ENCODE results near the gene FTO. TPM values are rescaled to one million over a fixed set of nuclear protein-coding genes. Genes with fewer than 3 reads are reported as not detected.

The FTO gene
- total and polyA plus RNA-seq, 2 of the 13 experiments (the other 11 are each of a cell fraction or from before 2014, with no cell fraction given): 41.6 to 55.8 TPM

DNA sequence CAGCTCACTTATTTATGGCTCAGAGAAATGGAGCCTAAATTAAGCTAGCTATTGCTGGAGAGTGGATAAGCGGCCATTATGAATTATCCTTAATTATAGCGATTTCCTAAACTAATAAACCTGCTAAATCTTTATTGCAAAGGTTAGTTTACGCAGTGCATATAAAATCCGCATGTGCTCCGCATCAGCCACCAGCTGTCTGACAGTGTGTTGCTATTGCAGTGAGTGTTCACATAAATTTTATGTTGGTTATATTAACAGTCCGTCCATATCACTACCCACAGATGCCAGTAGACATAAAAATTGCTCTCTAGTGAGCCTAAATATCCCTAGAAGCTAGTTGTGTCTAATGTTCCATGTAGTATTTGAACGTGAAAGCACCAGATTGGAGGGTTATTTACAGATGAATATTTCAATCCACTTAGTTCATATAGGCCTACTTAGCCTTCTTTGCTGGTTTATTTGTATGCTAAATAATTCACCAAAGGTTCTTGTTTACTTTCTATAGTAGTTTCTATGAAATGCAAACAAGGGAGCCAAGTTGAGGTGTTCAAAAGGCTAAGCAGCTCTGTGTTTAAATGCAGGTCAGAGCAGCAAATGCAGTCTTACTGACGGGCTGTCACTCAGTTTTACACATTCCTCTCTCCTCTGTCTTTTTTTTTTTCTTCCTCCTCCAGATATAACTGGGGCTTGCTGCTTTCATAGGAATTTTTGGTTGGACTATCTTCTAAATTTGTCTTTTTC lies 363.5 kb downstream of the FTO start (continued):
- TF ChIP-seq ELF1 (CRISPR knock-in tag; IDR thresholded peaks at IDR 0.05) (no peak), SOX5 (CRISPR knock-in tag; IDR thresholded peaks at IDR 0.05; ENCODE audit: borderline replicate concordance) (0 out of 2 replicates have a peak, but pooled peaks have one; percentile 24), SNAPC2 (CRISPR knock-in tag; IDR thresholded peaks at IDR 0.05) (peak; percentile 41; the same call in 1 of the 2 replicates), TBX3 (IDR thresholded peaks at IDR 0.05; ENCODE audit: borderline replicate concordance) (peak; percentile 79; the same call in 1 of the 2 replicates), TAF15 (IDR thresholded peaks at IDR 0.05; ENCODE audit: low read depth, low read length, poor library complexity, severe bottlenecking) (no peak), FOXA1 (IDR thresholded peaks at IDR 0.05) (peak; percentile 45; the same call in 1 of the 2 replicates), FOXA1 (CRISPR knock-in tag; IDR thresholded peaks at IDR 0.05) (peak; percentile 65), TMF1 (CRISPR knock-in tag; IDR thresholded peaks at IDR 0.05; ENCODE audit: low read depth) (no peak)
- TF ChIP-seq, protein P1, sequence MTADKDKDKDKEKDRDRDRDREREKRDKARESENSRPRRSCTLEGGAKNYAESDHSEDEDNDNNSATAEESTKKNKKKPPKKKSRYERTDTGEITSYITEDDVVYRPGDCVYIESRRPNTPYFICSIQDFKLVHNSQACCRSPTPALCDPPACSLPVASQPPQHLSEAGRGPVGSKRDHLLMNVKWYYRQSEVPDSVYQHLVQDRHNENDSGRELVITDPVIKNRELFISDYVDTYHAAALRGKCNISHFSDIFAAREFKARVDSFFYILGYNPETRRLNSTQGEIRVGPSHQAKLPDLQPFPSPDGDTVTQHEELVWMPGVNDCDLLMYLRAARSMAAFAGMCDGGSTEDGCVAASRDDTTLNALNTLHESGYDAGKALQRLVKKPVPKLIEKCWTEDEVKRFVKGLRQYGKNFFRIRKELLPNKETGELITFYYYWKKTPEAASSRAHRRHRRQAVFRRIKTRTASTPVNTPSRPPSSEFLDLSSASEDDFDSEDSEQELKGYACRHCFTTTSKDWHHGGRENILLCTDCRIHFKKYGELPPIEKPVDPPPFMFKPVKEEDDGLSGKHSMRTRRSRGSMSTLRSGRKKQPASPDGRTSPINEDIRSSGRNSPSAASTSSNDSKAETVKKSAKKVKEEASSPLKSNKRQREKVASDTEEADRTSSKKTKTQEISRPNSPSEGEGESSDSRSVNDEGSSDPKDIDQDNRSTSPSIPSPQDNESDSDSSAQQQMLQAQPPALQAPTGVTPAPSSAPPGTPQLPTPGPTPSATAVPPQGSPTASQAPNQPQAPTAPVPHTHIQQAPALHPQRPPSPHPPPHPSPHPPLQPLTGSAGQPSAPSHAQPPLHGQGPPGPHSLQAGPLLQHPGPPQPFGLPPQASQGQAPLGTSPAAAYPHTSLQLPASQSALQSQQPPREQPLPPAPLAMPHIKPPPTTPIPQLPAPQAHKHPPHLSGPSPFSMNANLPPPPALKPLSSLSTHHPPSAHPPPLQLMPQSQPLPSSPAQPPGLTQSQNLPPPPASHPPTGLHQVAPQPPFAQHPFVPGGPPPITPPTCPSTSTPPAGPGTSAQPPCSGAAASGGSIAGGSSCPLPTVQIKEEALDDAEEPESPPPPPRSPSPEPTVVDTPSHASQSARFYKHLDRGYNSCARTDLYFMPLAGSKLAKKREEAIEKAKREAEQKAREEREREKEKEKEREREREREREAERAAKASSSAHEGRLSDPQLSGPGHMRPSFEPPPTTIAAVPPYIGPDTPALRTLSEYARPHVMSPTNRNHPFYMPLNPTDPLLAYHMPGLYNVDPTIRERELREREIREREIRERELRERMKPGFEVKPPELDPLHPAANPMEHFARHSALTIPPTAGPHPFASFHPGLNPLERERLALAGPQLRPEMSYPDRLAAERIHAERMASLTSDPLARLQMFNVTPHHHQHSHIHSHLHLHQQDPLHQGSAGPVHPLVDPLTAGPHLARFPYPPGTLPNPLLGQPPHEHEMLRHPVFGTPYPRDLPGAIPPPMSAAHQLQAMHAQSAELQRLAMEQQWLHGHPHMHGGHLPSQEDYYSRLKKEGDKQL (CRISPR knock-in tag; IDR thresholded peaks at IDR 0.05; ENCODE audit: low read depth): 0 out of 2 replicates have a peak, but pooled peaks have one; percentile 22
- TF ChIP-seq, protein P2, sequence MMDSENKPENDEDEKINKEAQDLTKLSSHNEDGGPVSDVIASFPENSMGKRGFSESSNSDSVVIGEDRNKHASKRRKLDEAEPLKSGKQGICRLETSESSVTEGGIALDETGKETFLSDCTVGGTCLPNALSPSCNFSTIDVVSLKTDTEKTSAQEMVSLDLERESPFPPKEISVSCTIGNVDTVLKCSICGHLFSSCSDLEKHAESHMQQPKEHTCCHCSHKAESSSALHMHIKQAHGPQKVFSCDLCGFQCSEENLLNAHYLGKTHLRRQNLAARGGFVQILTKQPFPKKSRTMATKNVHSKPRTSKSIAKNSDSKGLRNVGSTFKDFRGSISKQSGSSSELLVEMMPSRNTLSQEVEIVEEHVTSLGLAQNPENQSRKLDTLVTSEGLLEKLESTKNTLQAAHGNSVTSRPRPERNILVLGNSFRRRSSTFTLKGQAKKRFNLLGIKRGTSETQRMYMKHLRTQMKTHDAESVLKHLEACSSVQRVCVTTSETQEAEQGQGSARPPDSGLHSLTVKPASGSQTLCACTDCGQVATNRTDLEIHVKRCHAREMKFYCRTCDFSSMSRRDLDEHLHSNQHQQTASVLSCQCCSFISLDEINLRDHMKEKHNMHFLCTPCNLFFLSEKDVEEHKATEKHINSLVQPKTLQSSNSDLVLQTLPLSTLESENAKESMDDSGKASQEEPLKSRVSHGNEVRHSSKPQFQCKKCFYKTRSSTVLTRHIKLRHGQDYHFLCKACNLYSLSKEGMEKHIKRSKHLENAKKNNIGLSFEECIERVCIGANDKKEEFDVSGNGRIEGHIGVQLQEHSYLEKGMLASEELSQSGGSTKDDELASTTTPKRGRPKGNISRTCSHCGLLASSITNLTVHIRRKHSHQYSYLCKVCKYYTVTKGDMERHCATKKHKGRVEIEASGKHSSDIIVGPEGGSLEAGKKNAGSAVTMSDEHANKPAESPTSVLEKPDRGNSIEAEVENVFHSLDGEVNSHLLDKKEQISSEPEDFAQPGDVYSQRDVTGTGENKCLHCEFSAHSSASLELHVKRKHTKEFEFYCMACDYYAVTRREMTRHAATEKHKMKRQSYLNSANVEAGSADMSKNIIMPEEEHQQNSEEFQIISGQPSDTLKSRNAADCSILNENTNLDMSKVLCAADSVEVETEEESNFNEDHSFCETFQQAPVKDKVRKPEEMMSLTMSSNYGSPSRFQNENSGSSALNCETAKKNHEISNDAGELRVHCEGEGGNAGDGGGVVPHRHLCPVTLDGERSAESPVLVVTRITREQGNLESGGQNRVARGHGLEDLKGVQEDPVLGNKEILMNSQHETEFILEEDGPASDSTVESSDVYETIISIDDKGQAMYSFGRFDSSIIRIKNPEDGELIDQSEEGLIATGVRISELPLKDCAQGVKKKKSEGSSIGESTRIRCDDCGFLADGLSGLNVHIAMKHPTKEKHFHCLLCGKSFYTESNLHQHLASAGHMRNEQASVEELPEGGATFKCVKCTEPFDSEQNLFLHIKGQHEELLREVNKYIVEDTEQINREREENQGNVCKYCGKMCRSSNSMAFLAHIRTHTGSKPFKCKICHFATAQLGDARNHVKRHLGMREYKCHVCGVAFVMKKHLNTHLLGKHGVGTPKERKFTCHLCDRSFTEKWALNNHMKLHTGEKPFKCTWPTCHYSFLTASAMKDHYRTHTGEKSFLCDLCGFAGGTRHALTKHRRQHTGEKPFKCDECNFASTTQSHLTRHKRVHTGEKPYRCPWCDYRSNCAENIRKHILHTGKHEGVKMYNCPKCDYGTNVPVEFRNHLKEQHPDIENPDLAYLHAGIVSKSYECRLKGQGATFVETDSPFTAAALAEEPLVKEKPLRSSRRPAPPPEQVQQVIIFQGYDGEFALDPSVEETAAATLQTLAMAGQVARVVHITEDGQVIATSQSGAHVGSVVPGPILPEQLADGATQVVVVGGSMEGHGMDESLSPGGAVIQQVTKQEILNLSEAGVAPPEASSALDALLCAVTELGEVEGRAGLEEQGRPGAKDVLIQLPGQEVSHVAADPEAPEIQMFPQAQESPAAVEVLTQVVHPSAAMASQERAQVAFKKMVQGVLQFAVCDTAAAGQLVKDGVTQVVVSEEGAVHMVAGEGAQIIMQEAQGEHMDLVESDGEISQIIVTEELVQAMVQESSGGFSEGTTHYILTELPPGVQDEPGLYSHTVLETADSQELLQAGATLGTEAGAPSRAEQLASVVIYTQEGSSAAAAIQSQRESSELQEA (CRISPR knock-in tag; IDR thresholded peaks at IDR 0.05; ENCODE audit: not compliant biosample characterization): no peak
